Retinal pigment epithelial cell (primary cell): ENCODE results near the gene GYG1.
A peak's percentile ranks its signal among the peaks of the same experiment; 100 is the strongest.

ENCODE experiments used
- DNase-seq: peaks from one replicate; pipeline ENCODE4 v3.0.0-alpha.2; 2010; ENCODE audit warnings: low read depth
- H3K4me3 ChIP-seq: 2 replicates; pipeline ENCODE4 v1.5.1; 2011; ENCODE audit warnings: mild to moderate bottlenecking, low read length, control low read depth, moderate library complexity
- CTCF ChIP-seq: conservative IDR thresholded peaks from 2 replicates; pipeline ENCODE4 v1.5.1; 2011; ENCODE audit warnings: low read depth, low read length, control low read depth, inconsistent platforms

GYG1 gene

DNA sequence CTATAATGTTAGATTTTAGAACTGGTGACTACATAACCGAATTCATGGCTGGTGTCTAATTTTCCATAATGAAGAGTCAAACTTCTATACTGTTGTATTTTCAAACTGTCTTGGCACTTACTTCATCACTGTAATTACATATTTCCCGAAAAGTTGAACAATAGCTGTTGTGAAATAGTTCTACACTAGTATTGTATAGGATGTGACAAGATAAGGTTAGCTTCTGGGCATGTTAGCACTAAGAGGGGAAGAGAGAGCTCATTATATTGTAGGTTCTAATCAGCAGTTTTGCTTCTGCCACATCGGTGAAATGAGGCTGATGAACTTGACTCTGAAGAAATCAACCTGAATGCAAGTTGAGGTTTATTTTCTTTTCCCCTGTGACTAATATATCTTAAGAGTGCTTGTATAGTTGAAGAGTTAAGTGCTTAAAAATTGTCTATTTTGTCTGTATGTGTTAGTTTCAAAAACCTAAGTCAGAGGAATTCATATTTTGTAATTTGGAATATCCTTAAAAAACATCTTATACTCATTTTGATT is 8.9 kb downstream of the GYG1 start:
- DNase-seq = no peak
- no peak for TF ChIP-seq CTCF
- H3K4me3 ChIP-seq = no peak overlapping the region

DNA sequence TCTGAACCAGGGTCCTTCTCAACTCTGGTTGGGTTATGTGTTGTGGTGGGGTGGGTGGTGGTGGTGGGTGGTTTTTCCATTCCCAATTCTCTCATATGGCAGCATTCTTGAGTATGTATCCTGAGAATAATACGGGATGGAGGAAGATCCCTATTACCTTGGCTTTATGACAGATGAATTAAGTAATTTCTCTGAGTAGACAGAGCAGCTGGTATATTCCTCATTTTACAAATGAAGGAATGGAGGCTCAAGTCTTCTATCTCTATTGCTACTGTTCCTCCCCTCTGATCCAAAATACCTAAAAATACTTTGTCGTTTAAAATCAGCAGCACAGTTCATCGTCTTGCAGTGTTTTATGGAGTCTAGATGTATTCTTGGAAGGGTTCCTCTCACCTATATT is 10.4 kb downstream of the GYG1 start:
- no peak for DNase-seq
- no peak overlapping the region for H3K4me3 ChIP-seq
- no peak for TF ChIP-seq CTCF

DNA sequence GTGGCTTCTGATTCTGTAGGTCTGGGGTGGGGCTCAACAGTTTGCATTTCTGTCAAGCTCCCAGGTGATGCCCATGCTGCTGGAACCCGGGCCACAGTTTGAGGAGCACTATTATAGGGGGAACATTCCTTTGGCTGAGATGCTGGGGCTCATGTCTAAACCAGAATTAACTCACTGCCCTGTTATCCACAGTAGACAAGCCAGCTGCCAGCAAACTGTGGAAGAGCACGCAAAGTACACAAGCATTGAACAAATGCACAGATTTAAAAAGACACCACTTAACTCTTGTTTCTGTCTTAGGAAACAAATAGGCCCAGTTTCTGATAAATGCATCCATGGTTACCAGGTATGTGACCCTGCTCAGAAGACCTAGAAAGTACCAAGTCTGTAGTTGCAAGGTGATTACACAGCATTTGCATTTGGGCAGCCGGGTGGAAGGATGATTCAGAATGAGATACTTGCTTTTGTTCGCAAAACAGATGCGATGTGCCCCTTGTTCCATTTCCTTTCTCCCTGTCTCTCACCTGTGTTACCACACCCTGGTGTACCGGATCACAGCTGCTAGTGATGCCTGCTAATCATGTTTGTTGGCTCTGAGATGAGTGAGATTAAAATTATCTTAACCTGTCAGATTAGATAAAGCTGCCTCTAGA is 12.4 kb downstream of the GYG1 start:
- no peak for TF ChIP-seq CTCF
- no peak for DNase-seq
- H3K4me3 ChIP-seq = no peak overlapping the region

DNA sequence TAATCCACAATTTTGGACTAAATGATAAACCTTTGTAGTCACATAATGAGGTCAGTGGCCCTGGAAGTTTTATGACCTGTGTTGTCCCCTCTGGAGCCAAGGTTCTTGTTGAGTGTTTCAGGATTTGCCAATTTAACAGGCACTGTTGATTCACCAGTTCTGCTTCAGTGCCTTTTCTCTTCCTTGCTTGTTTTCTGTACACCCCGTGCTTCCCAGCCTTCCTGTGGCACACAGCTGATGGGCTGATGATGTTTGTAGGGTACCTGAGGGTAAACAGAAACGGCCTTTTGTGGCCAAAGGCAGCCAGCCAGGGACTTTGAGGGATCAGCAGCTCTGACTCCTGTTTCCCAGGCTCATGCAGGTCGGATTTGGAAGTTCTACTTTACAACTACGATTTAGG is 13.3 kb downstream of the GYG1 start:
- no peak for TF ChIP-seq CTCF
- DNase-seq = peak; percentile 88
- no peak overlapping the region for H3K4me3 ChIP-seq

DNA sequence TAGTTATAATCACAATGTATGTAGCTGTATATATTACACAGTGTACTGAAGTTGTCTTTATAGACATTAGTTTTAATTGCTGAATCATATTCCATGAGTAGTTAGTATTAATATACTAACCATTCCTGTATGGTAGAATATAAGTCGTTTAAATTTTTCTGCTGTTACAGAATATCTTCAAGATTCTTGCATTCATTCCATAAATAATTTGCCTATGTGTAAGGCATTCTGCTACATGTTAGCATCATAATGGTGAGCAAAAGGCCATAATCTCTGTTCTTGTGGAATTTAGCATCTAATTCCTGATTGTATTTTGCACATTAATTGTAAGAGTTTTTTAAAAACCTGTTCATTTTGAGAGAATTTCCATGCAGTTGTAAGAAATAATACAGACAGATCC is 14.1 kb downstream of the GYG1 start:
- no peak for TF ChIP-seq CTCF
- no peak for DNase-seq
- no peak overlapping the region for H3K4me3 ChIP-seq

DNA sequence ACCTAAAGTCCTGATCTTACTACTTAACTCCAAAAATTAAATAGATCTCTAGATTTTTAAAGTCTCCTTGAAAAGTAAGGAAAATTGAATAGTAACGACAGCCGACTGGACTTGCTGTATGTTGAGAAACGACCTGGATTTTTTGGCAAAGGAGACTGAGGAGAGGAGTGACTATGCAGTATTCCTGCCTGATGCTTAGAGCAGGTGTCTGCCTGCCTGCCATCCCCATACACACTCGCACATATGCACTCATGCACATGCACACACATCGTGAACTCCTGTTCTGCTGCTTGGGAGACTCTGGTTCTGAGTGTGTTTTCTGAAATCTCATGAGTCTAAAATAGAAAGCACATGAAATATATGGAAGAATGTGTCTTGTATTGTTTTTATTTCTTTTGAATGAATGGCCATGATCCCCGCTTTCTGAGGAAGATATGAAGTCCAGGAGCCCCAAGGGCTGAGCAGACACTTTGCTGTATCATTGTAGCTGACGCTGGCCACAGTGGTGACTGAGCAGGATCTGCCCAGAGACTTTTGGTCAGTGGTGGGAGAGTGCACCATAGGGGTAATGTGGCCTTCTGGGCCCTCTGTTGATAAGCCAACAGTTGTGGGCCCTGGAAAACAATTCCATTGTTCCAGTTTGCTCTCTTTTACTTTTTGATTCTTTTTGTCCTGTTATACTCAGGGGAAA is 16.4 kb downstream of the GYG1 start:
- H3K4me3 ChIP-seq = no peak overlapping the region
- no peak for DNase-seq
- TF ChIP-seq CTCF = no peak

GRCh38 chr3:149009732-149010131 is 18.4 kb downstream of the GYG1 start:
- DNase-seq = no peak
- H3K4me3 ChIP-seq = no peak overlapping the region
- no peak for TF ChIP-seq CTCF
